Activated T-cell treated with anti-CD3 and anti-CD28 coated beads, Interleukin-2, amount 50 U/mL, for 4 hours (primary cell): Measurements from ENCODE around the gene GLIS1. TPM values are rescaled to one million over a fixed set of nuclear protein-coding genes. Genes with fewer than 3 reads are reported as not detected.
"Not testable (repeated sequence)": the region's sequence is repeated elsewhere in the genome, so short reads cannot be mapped to it uniquely, and the experiment has no call there.

Source experiments
- ATAC-seq, 2 donors: fragments of 200-7000 bp; cut with Tn5 transposase; one replicate each; pipeline ENCODE4 v1.10.0; 2021
- DNase-seq: peaks from one replicate; pipeline ENCODE4 v3.0.0-alpha.2; 2020
- H3K27me3 Mint-ChIP-seq: one replicate; pipeline ENCODE4 v1.8.0; 2021; ENCODE audit warnings: low read depth, mixed read lengths
- H3K36me3 Mint-ChIP-seq: one replicate; pipeline ENCODE4 v1.8.0; 2022; ENCODE audit warnings: mixed read lengths; ENCODE audit not compliant: insufficient read depth
- H3K4me1 Mint-ChIP-seq: one replicate; pipeline ENCODE4 v1.8.0; 2021; ENCODE audit warnings: low read depth, mixed read lengths
- H3K4me3 Mint-ChIP-seq: one replicate; pipeline ENCODE4 v1.8.0; 2021; ENCODE audit warnings: mild to moderate bottlenecking, moderate library complexity, mixed read lengths
- H3K9me3 Mint-ChIP-seq: one replicate; pipeline ENCODE4 v1.8.0; 2021; ENCODE audit warnings: mixed read lengths
- total RNA-seq, 3 donors: library from RNA; stranded (reverse); gene quantifications; one replicate each; pipeline ENCODE4 v1.2.1, GENCODE V29; 2021

The GLIS1 gene
- total RNA-seq, 3 donors from 2014 or later, result not detected

- DNase-seq (no peak), ATAC-seq (no peak)
- peaks cover 5% of the 10 kb centered on the region for H3K27me3 Mint-ChIP-seq
- H3K4me1 Mint-ChIP-seq, result no peaks in the 10 kb centered on the region
- no peaks in the 10 kb centered on the region for H3K9me3 Mint-ChIP-seq
- H3K4me3 Mint-ChIP-seq, result no peak overlapping the region
- H3K36me3 Mint-ChIP-seq, result no peaks in the 10 kb centered on the region
These were observed 81.0 kb downstream of the GLIS1 start for GRCh38 chr1:53657891-53658396.

- Mint-ChIP-seq H3K4me1 (no peaks in the 10 kb centered on the region), H3K27me3 (peaks cover 5% of the 10 kb centered on the region), H3K4me3 (no peak overlapping the region), H3K9me3 (no peaks in the 10 kb centered on the region), H3K36me3 (no peaks in the 10 kb centered on the region)
- ATAC-seq (no peak), DNase-seq (no peak)
These were observed 81.5 kb downstream of the GLIS1 start for GRCh38 chr1:53657531-53657805.

- H3K36me3 Mint-ChIP-seq, result no peaks in the 10 kb centered on the region
- ATAC-seq, result no peak
- H3K27me3 Mint-ChIP-seq, result peaks cover 5% of the 10 kb centered on the region
- no peak overlapping the region for H3K4me3 Mint-ChIP-seq
- no peaks in the 10 kb centered on the region for H3K4me1 Mint-ChIP-seq
- no peak for DNase-seq
- H3K9me3 Mint-ChIP-seq, result no peaks in the 10 kb centered on the region
These were observed 82.0 kb downstream of the GLIS1 start for GRCh38 chr1:53656747-53657530.

GRCh38 chr1:53655931-53656746 is 82.8 kb downstream of the GLIS1 start:
- H3K9me3 Mint-ChIP-seq, result no peaks in the 10 kb centered on the region
- H3K36me3 Mint-ChIP-seq, result no peaks in the 10 kb centered on the region
- no peak for ATAC-seq
- H3K4me3 Mint-ChIP-seq, result no peak overlapping the region
- H3K27me3 Mint-ChIP-seq, result peaks cover 5% of the 10 kb centered on the region
- no peak for DNase-seq
- no peaks in the 10 kb centered on the region for H3K4me1 Mint-ChIP-seq

GRCh38 chr1:53654216-53655210 is 84.5 kb downstream of the GLIS1 start:
- no peak for ATAC-seq
- Mint-ChIP-seq H3K36me3 (no peaks in the 10 kb centered on the region), H3K4me3 (no peak overlapping the region), H3K27me3 (peaks cover 5% of the 10 kb centered on the region), H3K9me3 (no peaks in the 10 kb centered on the region), H3K4me1 (no peaks in the 10 kb centered on the region)
- DNase-seq, result no peak

- H3K36me3 Mint-ChIP-seq, result no peaks in the 10 kb centered on the region
- no peaks in the 10 kb centered on the region for H3K4me1 Mint-ChIP-seq
- DNase-seq (no peak), ATAC-seq (no peak)
- peaks cover 5% of the 10 kb centered on the region for H3K27me3 Mint-ChIP-seq
- H3K4me3 Mint-ChIP-seq, result no peak overlapping the region
- H3K9me3 Mint-ChIP-seq, result no peaks in the 10 kb centered on the region
These were observed 85.3 kb downstream of the GLIS1 start for GRCh38 chr1:53653631-53654030.

GRCh38 chr1:53653200-53653575 is 85.8 kb downstream of the GLIS1 start:
- ATAC-seq (no peak), DNase-seq (no peak)
- no peak overlapping the region for H3K4me3 Mint-ChIP-seq

GRCh38 chr1:53652441-53653199 is 86.3 kb downstream of the GLIS1 start:
- Mint-ChIP-seq H3K27me3 (peaks cover 11% of the 10 kb centered on the region), H3K9me3 (no peaks in the 10 kb centered on the region), H3K36me3 (no peaks in the 10 kb centered on the region), H3K4me1 (no peaks in the 10 kb centered on the region), H3K4me3 (no peak overlapping the region)
- ATAC-seq (no peak), DNase-seq (no peak)

More at GRCh38 chr1:53653200-53653575, 85.8 kb downstream of the GLIS1 start:
- H3K4me1 Mint-ChIP-seq, result no peaks in the 10 kb centered on the region
- peaks cover 10% of the 10 kb centered on the region for H3K27me3 Mint-ChIP-seq
- no peaks in the 10 kb centered on the region for H3K36me3 Mint-ChIP-seq
- no peaks in the 10 kb centered on the region for H3K9me3 Mint-ChIP-seq

- Mint-ChIP-seq H3K36me3 (no peaks in the 10 kb centered on the region), H3K4me1 (no peaks in the 10 kb centered on the region), H3K4me3 (no peak overlapping the region), H3K27me3 (peaks cover 11% of the 10 kb centered on the region), H3K9me3 (no peaks in the 10 kb centered on the region)
- DNase-seq, result no peak
- no peak for ATAC-seq
These were observed 87.6 kb downstream of the GLIS1 start for GRCh38 chr1:53651356-53651755.

GRCh38 chr1:53648516-53648915 is 90.4 kb downstream of the GLIS1 start:
- no peaks in the 10 kb centered on the region for H3K4me1 Mint-ChIP-seq
- H3K27me3 Mint-ChIP-seq, result peaks cover 10% of the 10 kb centered on the region
- no peaks in the 10 kb centered on the region for H3K36me3 Mint-ChIP-seq
- no peak for DNase-seq
- no peak for ATAC-seq
- H3K4me3 Mint-ChIP-seq, result no peak overlapping the region
- no peaks in the 10 kb centered on the region for H3K9me3 Mint-ChIP-seq

GRCh38 chr1:53647915-53648314 is 91.0 kb downstream of the GLIS1 start:
- H3K4me3 Mint-ChIP-seq, H3K36me3 Mint-ChIP-seq, ATAC-seq, H3K9me3 Mint-ChIP-seq, DNase-seq, H3K4me1 Mint-ChIP-seq: not testable (repeated sequence)
- H3K27me3 Mint-ChIP-seq, result peaks cover 10% of the 10 kb centered on the region

- Mint-ChIP-seq H3K36me3 (no peaks in the 10 kb centered on the region), H3K4me1 (no peaks in the 10 kb centered on the region), H3K27me3 (peaks cover 10% of the 10 kb centered on the region), H3K4me3 (no peak overlapping the region), H3K9me3 (no peaks in the 10 kb centered on the region)
- ATAC-seq, result no peak
- no peak for DNase-seq
These were observed 92.2 kb downstream of the GLIS1 start for GRCh38 chr1:53646732-53647131.

- H3K4me3 Mint-ChIP-seq, result no peak overlapping the region
- no peaks in the 10 kb centered on the region for H3K4me1 Mint-ChIP-seq
- DNase-seq (no peak), ATAC-seq (no peak)
- no peaks in the 10 kb centered on the region for H3K9me3 Mint-ChIP-seq
- H3K36me3 Mint-ChIP-seq, result no peaks in the 10 kb centered on the region
- peaks cover 10% of the 10 kb centered on the region for H3K27me3 Mint-ChIP-seq
These were observed 93.3 kb downstream of the GLIS1 start for GRCh38 chr1:53645690-53646078.
